ENCODE data around the gene LYST.
A peak's percentile ranks its signal among the peaks of the same experiment; 100 is the strongest.
"Not testable (repeated sequence)": the region's sequence is repeated elsewhere in the genome, so short reads cannot be mapped to it uniquely, and the experiment has no call there.

LYST gene

GRCh38 chr1:235650341-235651169 is 216.2 kb downstream of the LYST start:
- DNase-seq = no peak

GRCh38 chr1:235649368-235650163 is 217.1 kb downstream of the LYST start, which contains the start of gene GNG4:
GNG4 (minus strand) TSS chr1:235649784; CDS start chr1:235583838, 65,946 bp downstream.
- DNase-seq = peak; percentile 8

- DNase-seq = peak; percentile 53
Observed at GRCh38 chr1:235648954-235649367, 217.7 kb downstream of the LYST start.

GRCh38 chr1:235648407-235648907 is 218.2 kb downstream of the LYST start:
- DNase-seq = no peak

GRCh38 chr1:235647537-235647936 is 219.2 kb downstream of the LYST start:
- not testable (repeated sequence) for DNase-seq

GRCh38 chr1:235646463-235646862 is 220.2 kb downstream of the LYST start:
- no peak for DNase-seq

GRCh38 chr1:235644693-235645305 is 221.9 kb downstream of the LYST start:
- no peak for DNase-seq

- DNase-seq = no peak
Observed at GRCh38 chr1:235643837-235644692, 222.6 kb downstream of the LYST start.

GRCh38 chr1:235642943-235643371 is 223.7 kb downstream of the LYST start:
- DNase-seq = no peak

- peak; percentile 66 for DNase-seq
Observed at GRCh38 chr1:235642011-235642942, 224.4 kb downstream of the LYST start.

GRCh38 chr1:235640580-235640979 is 226.1 kb downstream of the LYST start:
- DNase-seq = no peak

- DNase-seq = no peak
Observed at GRCh38 chr1:235639226-235640205, 227.2 kb downstream of the LYST start.

GRCh38 chr1:235638612-235639011 is 228.1 kb downstream of the LYST start:
- not testable (repeated sequence) for DNase-seq

- DNase-seq = no peak
Observed at GRCh38 chr1:235637756-235638534, 228.8 kb downstream of the LYST start.

GRCh38 chr1:235635938-235636662 is 230.6 kb downstream of the LYST start:
- no peak for DNase-seq

- no peak for DNase-seq
Observed at GRCh38 chr1:235632506-235633401, 234.0 kb downstream of the LYST start.

- DNase-seq = no peak
Observed at GRCh38 chr1:235631816-235632215, 234.9 kb downstream of the LYST start.

Measured in CD4-positive, alpha-beta T cell treated with Interferon gamma for 1 hour (primary cell).